NCI-H446 (cell line): ENCODE data around the gene CCDC134.
"Not testable (repeated sequence)": the region's sequence is repeated elsewhere in the genome, so short reads cannot be mapped to it uniquely, and the experiment has no call there.

Experiments used
- DNase-seq, 2 experiments: peaks; one replicate each; lab custom pipeline; 2025; lab: John Stamatoyannopoulos, UW

CCDC134 gene

DNA sequence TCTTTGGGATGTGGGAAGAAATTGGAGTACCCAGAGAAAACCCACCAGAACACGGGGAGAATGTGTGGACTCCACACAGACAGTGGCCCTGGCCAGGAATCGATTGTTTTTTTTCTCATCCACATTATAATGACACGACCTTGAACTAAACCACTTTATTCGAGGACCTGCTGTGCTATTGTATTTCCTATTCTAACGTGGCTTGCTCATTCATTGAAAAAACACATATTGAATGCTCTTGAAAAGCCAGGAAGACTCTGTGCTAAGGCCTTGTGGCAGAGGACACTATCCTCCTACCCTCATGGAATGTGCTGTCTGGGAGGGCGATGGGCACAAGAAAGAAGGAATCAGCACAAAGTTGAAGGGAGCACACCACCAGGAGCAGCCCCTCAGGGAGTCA is 23.3 kb downstream of the CCDC134 start:
- DNase-seq, result no peak

DNA sequence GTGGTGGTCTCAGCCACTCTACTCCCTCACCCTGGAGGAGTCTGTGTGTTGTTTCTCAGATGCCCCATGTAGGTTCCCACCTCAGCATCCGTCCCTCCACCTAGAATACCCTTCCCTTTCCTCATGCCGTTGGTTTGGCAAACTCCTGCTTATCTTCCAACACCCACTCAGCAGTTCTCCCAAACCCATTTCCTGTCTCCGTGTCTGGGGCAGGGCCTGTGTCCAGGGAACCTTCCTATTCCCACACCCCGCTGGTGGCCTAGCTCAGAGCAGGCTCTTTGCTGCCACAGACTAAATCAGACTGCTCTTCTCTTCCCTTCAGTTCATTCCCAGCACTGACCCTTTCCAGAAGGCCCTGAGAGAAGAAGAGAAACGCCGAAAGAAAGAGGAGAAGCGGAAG is 24.9 kb downstream of the CCDC134 start:
- no peak for DNase-seq

DNA sequence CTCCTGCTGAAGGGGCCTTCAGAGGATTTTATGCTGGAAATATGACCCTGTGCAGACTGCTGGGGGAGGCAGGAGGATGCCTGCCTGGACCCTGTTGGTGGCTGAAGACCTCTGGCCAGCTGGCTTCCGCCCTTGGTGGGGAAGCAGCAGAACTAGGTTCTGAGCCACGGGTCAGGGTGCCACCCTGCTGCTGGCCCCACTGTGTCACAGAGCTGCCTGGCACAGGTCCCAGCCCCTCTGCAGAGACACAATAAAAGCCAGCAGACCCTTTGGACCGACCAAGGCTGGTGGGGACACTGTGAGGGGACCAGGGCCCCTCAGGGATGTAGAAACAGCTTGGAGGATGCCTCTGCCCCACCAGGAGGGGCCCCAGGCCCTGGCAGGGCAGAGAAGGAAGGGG is 25.5 kb downstream of the CCDC134 start:
- DNase-seq, result no peak

DNA sequence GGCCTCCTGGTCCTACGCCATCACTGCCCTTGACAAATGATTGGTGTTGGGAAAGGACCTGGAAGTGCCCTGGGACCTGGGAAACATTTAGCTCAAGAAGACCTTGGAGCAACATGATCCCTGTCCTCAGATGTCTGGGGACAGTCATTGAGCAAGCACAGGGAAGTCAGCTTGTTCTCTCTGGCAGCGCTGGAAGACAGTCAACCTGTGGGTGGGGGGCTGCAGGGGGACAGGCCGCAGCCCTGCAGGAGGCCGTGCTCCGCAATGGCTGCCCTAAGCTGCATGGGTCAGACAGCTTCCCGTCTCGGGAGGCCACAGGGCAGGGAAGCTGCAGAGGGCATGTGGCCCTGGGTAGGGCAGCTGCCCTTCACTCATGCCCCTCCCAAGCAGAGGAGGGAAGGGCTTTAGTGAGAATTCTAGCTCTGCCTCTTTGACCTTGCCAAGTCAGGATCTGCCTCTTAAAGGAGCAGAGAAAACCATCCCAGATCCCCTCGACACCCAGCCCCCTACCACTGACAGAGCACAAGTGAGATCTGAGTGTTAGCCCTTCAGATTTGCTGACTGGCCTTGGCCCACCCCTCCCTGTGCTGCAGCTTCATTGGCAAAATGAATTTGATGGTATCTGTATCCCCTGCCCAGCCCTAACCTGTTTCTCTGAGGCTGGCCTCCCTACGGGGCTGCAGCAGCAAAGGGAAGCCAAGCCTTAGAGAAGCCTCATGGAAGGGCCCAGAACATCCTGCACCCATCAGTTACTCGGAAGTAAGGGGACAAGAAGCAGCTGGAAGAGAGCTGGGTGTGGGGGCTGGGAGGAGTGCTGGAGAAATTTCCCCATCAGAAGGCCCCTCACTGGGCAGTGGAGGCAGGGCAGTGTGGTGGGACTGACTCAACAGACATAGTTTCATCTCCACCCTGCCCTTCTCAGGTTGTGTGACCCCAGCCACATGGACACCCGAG is 26.2 kb downstream of the CCDC134 start:
- no peak for DNase-seq

DNA sequence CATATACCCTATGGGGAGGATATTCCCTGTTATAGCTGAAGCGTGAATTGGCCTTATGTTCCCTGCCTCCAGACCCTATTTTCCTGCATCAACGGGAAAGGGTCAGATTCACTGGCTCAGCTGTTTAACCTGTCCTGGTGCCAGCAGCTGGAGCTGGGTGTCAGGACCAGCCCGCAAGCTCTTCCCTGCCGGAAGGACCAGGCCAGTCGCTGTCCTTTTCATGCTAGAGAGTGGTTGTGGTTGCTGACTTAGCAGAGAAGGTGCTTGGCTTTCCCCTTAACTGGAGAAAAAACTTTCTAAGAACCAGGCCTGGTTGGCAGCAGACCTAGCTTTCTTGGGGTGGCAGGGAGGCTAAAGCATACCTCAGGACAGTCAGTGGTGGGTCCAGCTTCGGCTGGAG is 27.2 kb downstream of the CCDC134 start:
- no peak for DNase-seq

DNA sequence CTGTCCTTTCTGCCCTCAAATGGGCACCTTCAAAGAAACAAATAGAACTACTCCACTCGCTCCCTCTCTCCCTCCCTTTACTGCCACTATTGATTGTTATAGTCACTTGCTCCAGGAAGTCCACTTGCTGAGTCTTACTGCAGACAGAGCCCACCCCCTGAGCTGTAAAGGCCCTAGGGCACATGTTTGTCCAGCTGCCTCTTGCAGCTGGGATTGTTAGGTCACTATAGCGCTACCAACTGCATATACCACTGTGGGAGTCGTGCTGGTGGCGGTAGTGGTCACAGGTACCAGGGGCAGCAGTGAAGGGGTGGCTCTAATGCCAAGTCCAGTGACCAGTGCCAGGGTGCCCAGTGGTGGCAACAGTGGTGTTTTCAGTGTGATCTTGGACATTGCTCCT is 28.0 kb downstream of the CCDC134 start:
- no peak for DNase-seq

DNA sequence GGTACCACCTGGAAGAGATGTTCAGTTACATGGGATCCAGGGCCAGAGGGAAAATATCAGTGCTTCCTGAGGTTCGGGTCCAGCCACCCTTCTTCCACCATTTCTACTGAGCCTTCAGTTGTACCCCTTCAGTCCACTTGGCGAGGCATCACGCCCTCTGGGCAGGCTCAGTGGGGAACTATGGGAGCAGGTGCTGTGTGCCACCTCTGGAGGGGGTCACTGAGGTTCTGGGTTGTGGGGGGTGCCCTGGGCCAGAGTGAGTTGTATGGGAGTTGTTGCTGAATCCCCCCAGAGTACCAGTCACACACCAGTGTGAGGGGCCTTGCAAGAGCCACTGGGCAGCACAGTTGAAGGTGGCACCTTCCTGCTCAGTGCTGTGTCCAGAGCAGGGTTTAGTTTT is 29.7 kb downstream of the CCDC134 start:
- DNase-seq, result no peak

DNA sequence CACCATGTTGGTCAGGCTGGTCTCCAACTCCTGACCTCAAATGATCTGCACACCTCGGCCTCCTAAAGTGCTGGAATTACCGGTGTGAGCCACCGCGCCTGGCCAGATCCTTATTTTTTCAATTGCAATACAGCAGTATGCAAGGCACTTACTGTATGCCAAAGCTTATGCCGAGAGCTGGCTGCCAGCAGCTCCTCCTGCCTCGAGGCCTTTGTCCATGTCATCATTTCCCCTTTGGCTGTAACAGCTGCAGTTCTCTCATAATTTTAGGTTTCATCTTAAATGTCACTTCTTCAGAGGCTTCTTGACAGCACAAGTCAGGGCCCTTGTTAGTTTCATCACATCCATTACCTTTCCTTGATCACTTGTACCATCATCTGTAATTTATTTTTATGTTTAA is 30.9 kb downstream of the CCDC134 start:
- no peak for DNase-seq

DNA sequence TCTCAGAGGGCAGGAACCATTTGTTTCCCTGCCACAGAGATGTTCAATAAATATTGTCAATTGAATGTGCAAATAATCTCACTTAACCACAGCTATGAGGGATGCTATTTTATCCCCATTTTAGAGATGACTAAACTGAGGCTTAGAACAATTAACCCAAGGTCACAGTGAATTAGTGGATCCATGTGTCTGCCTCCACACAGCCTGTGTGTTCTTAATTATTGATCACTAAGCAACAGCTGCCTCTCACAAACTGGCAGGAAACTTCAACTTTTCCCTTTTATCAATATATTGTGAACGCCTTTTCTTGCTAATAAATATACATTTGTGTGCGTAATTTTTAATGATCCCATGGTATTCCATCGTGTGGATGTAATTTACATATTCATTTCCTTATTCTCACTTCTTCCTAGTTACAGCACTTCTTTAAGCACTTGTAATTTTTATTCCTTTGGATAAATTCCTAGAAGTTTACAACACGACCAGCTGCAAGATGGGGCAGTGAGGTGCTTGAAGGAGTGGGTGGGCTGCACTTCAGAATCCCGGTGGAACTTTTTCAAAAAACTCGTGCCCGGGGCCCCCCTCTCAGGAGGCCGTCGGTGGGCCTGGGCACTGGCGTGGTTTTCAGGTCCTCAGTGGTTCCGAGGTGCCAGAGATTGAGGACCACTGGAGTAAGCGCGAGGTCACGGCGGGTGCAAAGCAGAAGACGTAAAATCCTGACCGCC is 31.5 kb downstream of the CCDC134 start:
- DNase-seq, result no peak

DNA sequence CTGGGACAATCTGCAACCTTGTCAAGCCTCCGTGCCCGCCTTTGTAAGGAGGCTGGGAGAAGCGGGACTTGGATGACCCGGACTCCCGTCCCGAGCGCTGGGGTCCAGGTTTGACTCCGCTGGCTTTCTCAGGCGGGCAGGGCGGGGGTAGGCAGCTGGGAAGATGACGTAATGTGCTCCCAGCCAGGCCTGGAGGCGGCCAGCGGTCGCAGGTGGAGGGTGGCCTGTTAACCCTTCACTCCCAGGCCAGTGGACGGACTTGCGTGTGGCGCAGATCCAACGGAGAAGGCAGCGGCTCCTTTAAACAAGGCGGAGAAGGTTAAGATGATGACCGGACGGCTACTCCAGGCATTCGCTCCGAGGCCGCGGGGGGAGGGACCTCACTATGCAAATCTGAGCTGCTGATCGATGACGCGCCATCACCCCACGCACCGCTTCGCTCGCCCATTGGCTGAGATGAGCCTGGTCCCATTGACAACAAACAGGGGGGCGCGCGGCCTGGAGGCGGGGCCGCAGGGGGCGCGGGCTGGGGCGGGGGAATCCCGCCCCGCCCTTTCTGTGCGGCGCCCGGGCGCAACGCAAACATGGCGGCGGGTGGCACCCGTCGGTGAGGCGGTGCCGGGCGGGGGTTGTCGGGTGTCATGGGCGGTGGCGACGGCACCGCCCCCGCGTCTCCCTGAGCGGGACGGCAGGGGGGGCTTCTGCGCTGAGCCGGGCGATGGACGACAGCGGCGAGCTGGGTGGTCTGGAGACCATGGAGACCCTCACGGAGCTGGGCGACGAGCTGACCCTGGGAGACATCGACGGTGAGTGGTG is 32.3 kb downstream of the CCDC134 start, which contains the start of gene SREBF2:
Gene SREBF2, plus strand, starts transcription at position 553 of the 816 bp plus-strand sequence. Its CDS starts 166 bp downstream, at position 719.
- DNase-seq, result peak; percentile 98 to 99

DNA sequence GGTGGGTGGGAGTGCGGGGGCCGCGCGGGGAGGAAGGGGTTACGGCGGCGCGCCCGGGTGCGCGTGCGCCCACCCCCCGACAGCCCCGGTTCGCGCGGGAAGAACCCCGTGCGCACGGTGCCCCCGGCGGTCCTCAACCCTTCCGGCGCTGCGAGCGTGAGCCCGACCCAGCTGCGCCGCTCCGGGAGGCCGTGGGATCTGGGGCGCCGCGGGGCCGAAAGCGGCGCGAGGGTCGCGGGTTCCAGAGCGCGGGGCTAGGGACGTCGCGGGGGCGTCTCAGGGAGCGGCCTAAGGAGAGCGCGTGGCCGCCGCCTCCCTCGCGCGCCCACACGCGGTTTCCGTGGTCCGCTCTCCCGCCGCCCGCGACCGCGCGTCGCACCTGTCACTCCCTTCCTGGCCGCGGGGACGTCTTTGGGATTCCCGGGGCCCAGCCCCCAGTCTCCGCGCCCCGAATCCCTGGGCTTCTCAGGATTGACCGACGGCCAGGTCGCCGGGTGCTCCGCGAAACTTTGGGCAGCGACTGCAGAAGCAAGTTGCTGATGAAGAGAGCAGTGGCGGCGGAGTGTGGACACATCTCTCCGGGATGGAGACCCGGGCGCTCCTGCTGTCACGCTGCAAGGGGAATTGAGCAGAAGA is 33.0 kb downstream of the CCDC134 start:
- DNase-seq, result peak in 1 of 2 experiments; percentile 58

DNA sequence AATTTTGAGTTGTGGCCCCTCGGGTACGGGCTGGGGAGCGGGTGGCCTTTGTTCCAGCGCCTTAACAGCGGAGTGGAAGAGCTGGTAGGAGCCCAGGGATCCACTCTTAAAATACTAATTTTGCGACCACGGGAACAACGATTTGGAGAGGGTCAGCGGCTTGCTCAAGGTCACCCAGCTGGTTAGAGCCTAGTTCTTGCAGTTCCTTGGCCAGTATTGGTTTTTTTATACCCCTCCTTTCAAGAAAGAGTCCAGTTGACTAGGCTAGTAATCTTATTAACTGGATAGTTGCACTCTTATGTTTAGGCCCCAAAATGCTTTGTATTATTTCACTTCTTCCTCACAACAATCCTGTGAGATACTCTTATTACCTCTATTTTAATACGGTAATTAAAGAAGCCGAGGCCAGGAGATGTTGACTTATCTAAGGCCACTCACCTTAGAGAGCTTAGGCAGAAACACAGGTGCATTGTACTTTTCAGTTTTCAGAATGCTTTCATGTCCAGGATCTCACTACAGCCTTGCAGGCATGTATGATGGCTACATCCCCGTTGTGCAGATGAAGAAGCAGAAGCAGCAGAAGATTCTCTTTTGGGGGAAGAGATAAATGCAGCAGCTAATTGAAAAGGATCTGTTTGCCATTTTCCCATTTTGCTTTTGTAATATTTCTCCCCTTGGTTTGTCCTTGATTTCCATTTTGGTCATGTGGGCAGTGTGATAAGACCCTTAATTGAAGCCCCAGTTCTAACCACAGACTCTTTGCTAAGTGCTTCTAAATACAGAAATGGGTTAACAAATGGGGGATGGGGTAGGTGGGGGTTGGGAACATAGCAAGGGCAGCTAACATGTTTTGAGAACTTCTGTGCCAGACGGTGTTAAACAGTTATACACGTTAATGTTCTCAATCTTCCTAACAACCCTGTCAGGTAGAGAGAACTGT is 33.8 kb downstream of the CCDC134 start:
- DNase-seq, result no peak

DNA sequence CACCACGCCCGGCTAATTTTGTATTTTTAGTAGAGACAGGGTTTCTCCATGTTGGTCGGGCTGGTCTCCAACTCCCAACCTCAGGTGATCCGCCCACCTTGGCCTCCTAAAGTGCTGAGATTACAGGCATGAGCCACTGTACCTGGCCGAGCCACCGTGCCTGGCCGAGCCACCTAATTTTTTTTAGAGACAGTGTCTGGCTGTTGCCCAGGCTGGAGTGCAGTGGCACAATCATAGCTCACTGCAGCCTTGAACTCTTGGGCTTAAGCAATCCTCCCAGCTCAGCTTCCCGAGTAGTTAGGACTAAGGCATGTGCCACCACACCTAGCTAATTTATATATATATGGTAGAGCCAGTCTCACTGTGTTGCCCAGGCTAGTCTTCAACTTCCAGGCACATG is 35.0 kb downstream of the CCDC134 start:
- not testable (repeated sequence) for DNase-seq

DNA sequence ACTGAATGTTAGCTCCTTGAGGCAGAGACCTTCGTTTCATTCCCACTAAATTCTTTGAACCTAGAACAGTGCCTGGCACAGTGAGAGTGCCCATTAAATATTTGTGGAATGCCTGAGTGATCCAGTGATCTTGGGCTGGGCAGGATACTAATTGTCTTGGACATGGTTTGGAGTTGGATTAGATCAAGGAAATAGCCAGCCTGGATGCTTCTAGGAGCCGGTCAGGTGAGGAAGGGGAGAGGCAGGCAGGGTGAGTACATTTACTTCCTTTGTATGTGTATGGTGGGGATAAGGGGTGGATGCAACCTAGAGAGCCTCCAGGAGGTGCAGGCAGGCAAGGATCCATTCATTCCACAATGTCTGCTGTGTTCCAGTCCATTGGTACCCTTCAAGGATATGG is 36.1 kb downstream of the CCDC134 start:
- DNase-seq, result no peak

DNA sequence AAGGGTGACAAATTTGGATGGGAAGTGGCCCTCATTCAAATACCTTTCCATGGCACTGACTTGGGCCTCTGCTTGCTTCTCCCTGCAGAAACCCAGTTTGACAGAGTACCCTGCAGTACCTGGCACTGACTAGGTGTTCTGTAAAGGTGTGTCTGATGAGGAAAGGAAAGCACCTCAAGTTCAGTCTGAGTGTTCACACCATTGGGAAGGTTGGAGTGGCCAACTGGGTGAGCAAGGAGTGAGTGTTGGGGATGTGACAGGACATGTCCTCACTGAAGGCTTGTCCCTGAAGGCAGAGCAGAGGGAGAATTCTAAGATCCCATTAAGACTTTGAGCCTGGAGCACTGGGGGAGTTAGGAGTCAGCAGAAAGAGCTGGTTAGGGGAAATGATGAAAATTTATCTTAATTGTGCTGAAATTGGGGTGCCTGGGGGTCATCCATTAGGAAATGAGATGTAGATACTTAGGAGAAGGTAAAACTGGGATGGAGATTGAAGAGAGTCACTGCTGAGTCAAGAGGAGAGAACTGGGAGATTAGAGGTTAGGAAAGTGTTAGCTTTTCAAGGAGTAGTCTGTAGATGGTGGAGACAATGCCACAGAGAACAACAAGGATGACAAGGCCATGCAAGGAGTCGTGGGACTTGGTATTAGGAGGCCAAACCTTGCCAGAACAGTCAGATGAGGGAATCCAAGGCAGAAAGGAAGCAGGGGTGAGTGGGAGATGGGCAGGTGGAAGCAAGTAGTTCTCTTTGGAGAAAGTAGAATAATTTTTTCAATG is 38.6 kb downstream of the CCDC134 start:
- DNase-seq, result no peak

DNA sequence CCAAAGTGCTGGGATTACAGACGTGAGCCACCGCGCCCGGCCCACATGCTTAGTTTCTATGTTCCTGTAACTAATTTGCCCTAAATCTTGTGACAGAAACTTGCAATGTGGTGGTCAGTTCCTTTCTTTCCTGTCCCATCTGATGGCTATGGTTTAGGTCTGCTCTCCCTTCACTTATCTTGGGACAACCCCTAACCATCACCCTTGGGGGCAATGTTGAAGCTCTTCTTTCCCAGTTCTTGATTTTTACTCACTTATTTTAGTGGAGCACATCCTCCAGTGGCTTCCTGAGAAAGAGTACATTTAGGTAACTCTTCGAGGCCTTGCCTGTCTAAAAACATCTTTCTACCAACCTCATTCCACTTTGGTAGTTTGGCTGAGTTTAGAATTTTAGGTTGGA is 39.7 kb downstream of the CCDC134 start:
- no peak for DNase-seq

DNA sequence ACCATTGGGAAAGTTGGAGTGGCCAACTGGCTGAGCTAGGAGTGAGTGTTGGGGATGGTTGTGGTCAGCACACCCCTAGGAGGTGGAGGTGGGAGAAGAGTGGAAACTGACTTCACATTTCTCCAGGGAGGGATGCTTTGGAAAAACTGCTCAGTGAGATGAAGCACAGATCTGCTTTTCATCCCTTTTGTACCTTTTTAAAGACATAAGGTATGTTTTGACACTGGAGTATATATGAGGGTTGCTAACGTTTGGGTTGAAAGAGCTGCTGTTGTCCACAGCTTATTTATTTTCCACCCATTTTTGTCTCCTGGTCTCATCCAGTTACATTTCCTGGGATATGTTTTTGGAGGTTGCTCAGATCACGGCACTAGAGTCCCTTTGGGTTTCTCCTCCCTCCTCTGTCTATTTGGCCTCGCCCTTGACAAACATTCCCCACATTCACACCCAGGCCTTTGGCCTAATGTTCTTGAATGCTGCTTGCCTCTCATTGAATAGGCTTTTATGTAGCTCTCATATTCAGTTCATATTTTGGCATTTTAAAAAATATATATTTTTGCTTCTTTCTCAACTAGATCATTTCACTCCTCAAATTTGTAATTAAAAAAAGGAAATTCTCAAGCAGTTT is 40.7 kb downstream of the CCDC134 start:
- no peak for DNase-seq

DNA sequence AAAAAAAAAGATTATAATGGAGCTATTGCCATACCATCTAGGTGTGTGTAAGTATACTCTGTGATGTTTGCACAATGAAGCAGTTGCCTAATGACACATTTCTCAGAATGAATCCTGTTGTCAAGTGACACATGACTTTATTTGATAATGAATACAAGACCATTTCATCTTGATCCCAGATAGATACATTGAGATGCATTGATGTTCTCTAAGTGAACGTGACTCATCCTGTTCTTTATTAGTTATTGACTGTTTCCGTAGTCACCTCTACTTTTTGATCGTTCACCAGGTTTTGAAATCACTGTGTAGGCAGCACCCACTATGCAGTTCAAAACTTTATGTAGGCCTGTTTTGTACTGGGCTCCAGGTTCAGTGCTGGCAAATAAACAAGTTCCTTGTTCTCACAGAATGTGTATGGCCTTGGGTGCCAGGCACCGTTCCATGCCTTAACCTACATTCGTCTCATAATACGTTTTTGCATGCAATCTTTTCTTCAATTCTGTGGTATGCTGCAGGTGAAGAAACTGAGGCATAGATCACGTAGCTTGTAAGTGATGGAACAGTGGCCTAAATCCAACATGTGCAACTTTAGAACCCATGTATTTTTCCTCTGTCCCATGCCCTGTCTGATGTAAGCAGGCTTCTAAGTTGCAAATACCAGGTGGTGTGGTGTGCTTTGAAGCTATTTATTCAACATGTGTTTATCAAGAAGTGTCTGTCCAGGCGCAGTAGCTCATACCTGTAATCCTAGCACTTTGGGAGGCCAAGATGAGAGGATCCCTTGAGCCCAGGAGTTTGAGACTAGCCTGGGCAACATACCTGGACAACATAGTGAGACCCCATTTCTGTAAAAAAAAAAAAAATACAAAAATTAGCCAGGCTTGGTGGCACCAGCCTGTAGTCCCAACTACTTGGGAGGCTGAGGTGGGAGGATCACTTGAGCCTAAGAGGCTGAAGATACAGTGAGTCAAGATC is 42.8 kb downstream of the CCDC134 start:
- DNase-seq, result no peak
